ACC112 (cell line): ENCODE measurements around the gene LTBP2.
A peak's percentile ranks its signal among the peaks of the same experiment; 100 is the strongest.

Source experiments
- H2AFZ ChIP-seq: fragments of 200-600 bp; sonication (generic); one replicate; pipeline ENCODE4 v1.6.0; 2017; ENCODE audit warnings: antibody characterized with exemption, low read length; ENCODE audit not compliant: unreplicated experiment
- H3K27ac ChIP-seq: fragments of 200-600 bp; sonication (generic); 2 replicates; pipeline ENCODE4 v1.5.1; 2014; ENCODE audit warnings: low read depth, mild to moderate bottlenecking, antibody characterized with exemption, low read length, moderate library complexity
- H3K27me3 ChIP-seq: fragments of 200-600 bp; sonication (generic); 2 replicates; pipeline ENCODE4 v1.6.1; 2014; ENCODE audit warnings: mild to moderate bottlenecking, antibody characterized with exemption, low read length, moderate library complexity, mixed read lengths; ENCODE audit not compliant: insufficient read depth
- H3K36me3 ChIP-seq: fragments of 200-600 bp; sonication (generic); 2 replicates; pipeline ENCODE4 v1.6.1; 2016; ENCODE audit warnings: mild to moderate bottlenecking, antibody characterized with exemption, low read length, moderate library complexity, mixed read lengths; ENCODE audit not compliant: insufficient read depth
- H3K4me1 ChIP-seq: fragments of 200-600 bp; sonication (generic); one replicate; pipeline ENCODE4 v1.6.1; 2016; ENCODE audit warnings: low read length, mixed read lengths; ENCODE audit not compliant: insufficient read depth, unreplicated experiment, control insufficient read depth
- H3K4me3 ChIP-seq: fragments of 200-600 bp; sonication (generic); 2 replicates; pipeline ENCODE4 v1.5.1; 2014; ENCODE audit warnings: mild to moderate bottlenecking, low read depth, low read length
- H3K79me2 ChIP-seq: fragments of 200-600 bp; sonication (generic); one replicate; pipeline ENCODE4 v1.6.0; 2016; ENCODE audit warnings: low read length; ENCODE audit not compliant: control insufficient read depth, unreplicated experiment, insufficient read depth

LTBP2 gene

DNA sequence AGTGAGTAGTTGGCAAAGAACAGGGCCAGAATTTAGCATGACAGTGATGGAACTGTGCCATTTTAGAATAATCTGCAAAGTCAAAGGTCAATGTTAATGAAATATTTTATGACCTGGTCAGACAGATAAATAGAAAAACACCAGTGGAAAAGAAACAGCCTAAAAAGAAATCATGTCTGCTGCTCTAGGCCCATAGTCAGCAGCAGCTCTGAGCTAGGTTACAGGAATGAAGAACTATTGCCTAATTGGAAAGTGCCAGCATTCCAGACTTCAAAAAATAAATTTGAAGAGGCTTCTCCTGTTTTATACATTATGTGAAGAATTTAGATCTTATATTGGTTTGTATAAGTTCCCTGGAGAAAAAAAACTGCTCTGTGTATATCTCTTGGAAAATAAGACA lies 128.7 kb downstream of the LTBP2 start:
- Histone ChIP-seq H3K4me3 (no peak overlapping the region), H2AFZ (no peak overlapping the region), H3K36me3 (peaks cover 46% of the 10 kb centered on the region), H3K4me1 (peaks cover 34% of the 10 kb centered on the region), H3K27ac (no peak overlapping the region), H3K27me3 (no peaks in the 10 kb centered on the region), H3K79me2 (peaks cover 21% of the 10 kb centered on the region)

DNA sequence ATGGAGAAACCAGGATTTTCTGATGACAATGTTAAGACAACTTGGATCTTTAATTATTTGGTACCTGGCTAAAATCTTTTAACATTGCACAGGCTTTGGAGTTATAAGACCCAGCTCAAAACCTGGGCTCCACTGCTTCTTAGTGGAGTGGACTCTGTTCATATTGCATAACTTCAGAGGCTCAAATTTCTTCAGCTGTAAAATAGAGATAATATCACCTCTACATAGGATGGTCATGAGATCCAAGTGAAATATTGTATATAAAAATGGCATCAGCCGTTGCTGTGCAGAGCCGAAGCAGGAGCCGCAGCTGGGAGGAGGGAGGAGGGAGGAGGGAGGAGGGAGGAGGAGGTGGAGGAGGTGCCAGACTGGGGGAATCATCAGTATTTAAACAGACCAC lies 129.5 kb downstream of the LTBP2 start:
- no peak overlapping the region for H3K4me3 ChIP-seq
- H3K4me1 ChIP-seq = peaks cover 27% of the 10 kb centered on the region
- H3K27ac ChIP-seq = no peak overlapping the region
- peaks cover 17% of the 10 kb centered on the region for H3K79me2 ChIP-seq
- peaks cover 42% of the 10 kb centered on the region for H3K36me3 ChIP-seq
- no peaks in the 10 kb centered on the region for H3K27me3 ChIP-seq
- H2AFZ ChIP-seq = no peak overlapping the region

GRCh38 chr14:74480046-74480445 lies 132.0 kb downstream of the LTBP2 start:
- Histone ChIP-seq H3K36me3 (peaks cover 35% of the 10 kb centered on the region), H3K4me3 (no peak overlapping the region), H3K79me2 (no peaks in the 10 kb centered on the region), H3K27ac (no peak overlapping the region), H2AFZ (no peak overlapping the region), H3K4me1 (peaks cover 18% of the 10 kb centered on the region), H3K27me3 (no peaks in the 10 kb centered on the region)

- H3K27me3 ChIP-seq = no peaks in the 10 kb centered on the region
- no peak overlapping the region for H3K4me3 ChIP-seq
- peaks cover 18% of the 10 kb centered on the region for H3K4me1 ChIP-seq
- no peak overlapping the region for H3K27ac ChIP-seq
- no peaks in the 10 kb centered on the region for H3K79me2 ChIP-seq
- H2AFZ ChIP-seq = no peak overlapping the region
- H3K36me3 ChIP-seq = peaks cover 35% of the 10 kb centered on the region
These were observed 132.9 kb downstream of the LTBP2 start for GRCh38 chr14:74478996-74479635.

GRCh38 chr14:74476607-74477006 lies 135.4 kb downstream of the LTBP2 start:
- Histone ChIP-seq H3K4me3 (no peak overlapping the region), H3K4me1 (peaks cover 12% of the 10 kb centered on the region), H3K79me2 (no peaks in the 10 kb centered on the region), H3K27ac (no peak overlapping the region), H2AFZ (no peak overlapping the region), H3K27me3 (no peaks in the 10 kb centered on the region), H3K36me3 (peaks cover 26% of the 10 kb centered on the region; the same call in 1 of the 2 replicates)

- H3K4me3 ChIP-seq = no peak overlapping the region
- H3K27me3 ChIP-seq = no peaks in the 10 kb centered on the region
- no peak overlapping the region for H2AFZ ChIP-seq
- H3K36me3 ChIP-seq = peaks cover 22% of the 10 kb centered on the region; the same call in 1 of the 2 replicates
- H3K27ac ChIP-seq = peak overlapping the region; percentile 19; the same call in 1 of the 2 replicates
- H3K4me1 ChIP-seq = peaks cover 12% of the 10 kb centered on the region
- no peaks in the 10 kb centered on the region for H3K79me2 ChIP-seq
These were observed 135.9 kb downstream of the LTBP2 start for GRCh38 chr14:74476107-74476506.

DNA sequence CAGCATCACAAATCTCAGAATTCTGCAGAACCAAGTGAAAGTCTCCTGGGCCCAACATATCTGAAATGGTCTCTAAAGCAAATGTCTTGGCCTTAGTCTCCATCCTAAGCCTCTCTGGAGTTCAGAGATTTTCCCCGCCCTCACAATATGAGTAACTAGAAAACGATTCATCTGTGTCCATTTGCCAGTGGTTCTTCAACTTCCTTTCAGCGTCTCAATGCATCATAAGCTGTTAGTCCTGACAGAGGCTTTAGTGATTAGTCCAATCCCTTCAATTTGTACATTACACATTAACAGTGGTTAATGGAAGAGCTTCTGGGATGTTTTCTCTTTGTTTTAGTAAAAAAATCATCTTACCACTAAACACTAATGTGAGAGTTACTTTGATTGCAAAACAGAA lies 136.4 kb downstream of the LTBP2 start:
- Histone ChIP-seq H2AFZ (no peak overlapping the region), H3K4me1 (peaks cover 12% of the 10 kb centered on the region), H3K79me2 (no peaks in the 10 kb centered on the region), H3K27ac (peak overlapping the region; percentile 19; the same call in 1 of the 2 replicates), H3K36me3 (peaks cover 17% of the 10 kb centered on the region; the same call in 1 of the 2 replicates), H3K4me3 (no peak overlapping the region), H3K27me3 (no peaks in the 10 kb centered on the region)

DNA sequence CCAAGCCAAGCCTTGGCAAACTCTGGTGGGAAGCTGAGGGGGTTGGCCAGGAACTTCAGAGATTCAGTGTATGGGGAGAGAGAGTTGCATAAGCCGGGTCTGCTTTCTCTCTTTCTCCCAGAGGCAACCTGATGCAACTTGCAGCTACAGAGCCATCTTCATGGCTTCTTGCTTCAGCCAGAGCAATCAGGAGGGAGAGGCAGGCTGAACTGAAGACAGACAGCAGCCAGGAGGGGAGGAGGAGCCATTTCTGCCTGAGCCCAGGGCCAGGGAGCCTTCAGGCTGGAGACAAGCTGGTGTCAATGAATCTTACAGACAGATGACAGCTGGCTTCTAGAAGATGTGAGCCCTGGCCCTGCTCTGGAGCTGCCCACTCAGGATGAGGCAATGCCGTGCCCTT lies 137.7 kb downstream of the LTBP2 start:
- Histone ChIP-seq H3K4me3 (no peak overlapping the region), H3K27ac (no peak overlapping the region), H3K27me3 (no peaks in the 10 kb centered on the region)

GRCh38 chr14:74472601-74473000 lies 139.4 kb downstream of the LTBP2 start:
- Histone ChIP-seq H3K27ac (no peak overlapping the region), H3K79me2 (no peaks in the 10 kb centered on the region), H3K27me3 (no peaks in the 10 kb centered on the region), H3K4me1 (peaks cover 12% of the 10 kb centered on the region), H2AFZ (no peak overlapping the region), H3K36me3 (peaks cover 6% of the 10 kb centered on the region; the same call in 1 of the 2 replicates), H3K4me3 (no peak overlapping the region)

More for the DNA sequence above, 137.7 kb downstream of the LTBP2 start:
- Histone ChIP-seq H3K4me1 (peaks cover 12% of the 10 kb centered on the region), H2AFZ (no peak overlapping the region), H3K79me2 (no peaks in the 10 kb centered on the region), H3K36me3 (peaks cover 8% of the 10 kb centered on the region; the same call in 1 of the 2 replicates)

- Histone ChIP-seq H3K27ac (no peak overlapping the region), H3K79me2 (no peaks in the 10 kb centered on the region), H3K4me1 (no peaks in the 10 kb centered on the region), H3K27me3 (peaks cover 20% of the 10 kb centered on the region; the same call in 1 of the 2 replicates), H3K36me3 (peaks cover 6% of the 10 kb centered on the region; the same call in 1 of the 2 replicates), H3K4me3 (no peak overlapping the region), H2AFZ (no peak overlapping the region)
These were observed 142.2 kb downstream of the LTBP2 start for GRCh38 chr14:74469548-74470518.
